Measurements from ENCODE around the gene ZNF148.

Gene ZNF148

GRCh38 chr3:125332504-125332903 lies 42.6 kb downstream of the ZNF148 start:
- DNase-seq, result no peak

GRCh38 chr3:125331243-125331642 lies 43.9 kb downstream of the ZNF148 start:
- no peak for DNase-seq

- no peak for DNase-seq
Observed at GRCh38 chr3:125326957-125327356, 48.2 kb downstream of the ZNF148 start.

- DNase-seq, result no peak
Observed at GRCh38 chr3:125325746-125326145, 49.4 kb downstream of the ZNF148 start.

- no peak for DNase-seq
Observed at GRCh38 chr3:125324341-125324740, 50.8 kb downstream of the ZNF148 start.

- DNase-seq, result no peak
Observed at GRCh38 chr3:125322917-125323316, 52.2 kb downstream of the ZNF148 start.

GRCh38 chr3:125322166-125322565 lies 53.0 kb downstream of the ZNF148 start:
- DNase-seq, result no peak

- no peak for DNase-seq
Observed at GRCh38 chr3:125319765-125320164, 55.4 kb downstream of the ZNF148 start.

GRCh38 chr3:125318871-125319270 lies 56.3 kb downstream of the ZNF148 start:
- no peak for DNase-seq

- no peak for DNase-seq
Observed at GRCh38 chr3:125318167-125318865, 56.8 kb downstream of the ZNF148 start.

GRCh38 chr3:125317761-125318160 lies 57.4 kb downstream of the ZNF148 start:
- no peak for DNase-seq

GRCh38 chr3:125316949-125317348 lies 58.2 kb downstream of the ZNF148 start:
- peak in 2 of 4 experiments; percentile 50 to 63 for DNase-seq

GRCh38 chr3:125316246-125316645 lies 58.9 kb downstream of the ZNF148 start:
- peak; percentile 12 to 53 (median 35) for DNase-seq

GRCh38 chr3:125313060-125313635 lies 62.0 kb downstream of the ZNF148 start:
- DNase-seq, result peak in 3 of 4 experiments; percentile 1 to 48 (median 30)

- peak; percentile 35 to 63 (median 60) for DNase-seq
Observed at GRCh38 chr3:125310623-125311081, 64.5 kb downstream of the ZNF148 start.

- peak in 2 of 4 experiments; percentile 4 to 26 for DNase-seq
Observed at GRCh38 chr3:125309476-125309875, 65.6 kb downstream of the ZNF148 start.

GRCh38 chr3:125306620-125307019 lies 68.5 kb downstream of the ZNF148 start:
- no peak for DNase-seq

- DNase-seq, result no peak
Observed at GRCh38 chr3:125302932-125303331, 72.2 kb downstream of the ZNF148 start.

- DNase-seq, result no peak
Observed at GRCh38 chr3:125300416-125300815, 74.7 kb downstream of the ZNF148 start.

- DNase-seq, result no peak
Observed at GRCh38 chr3:125294411-125294810, 80.7 kb downstream of the ZNF148 start.

GRCh38 chr3:125292015-125292414 lies 83.1 kb downstream of the ZNF148 start:
- no peak for DNase-seq

GRCh38 chr3:125289429-125289981 lies 85.6 kb downstream of the ZNF148 start:
- peak in 2 of 4 experiments; percentile 14 to 31 for DNase-seq

GRCh38 chr3:125287248-125287647 lies 87.9 kb downstream of the ZNF148 start:
- DNase-seq, result no peak

- no peak for DNase-seq
Observed at GRCh38 chr3:125281381-125281780, 93.7 kb downstream of the ZNF148 start.
